ENCODE data around the gene PTPN23.
A peak's percentile ranks its signal among the peaks of the same experiment; 100 is the strongest.

PTPN23 gene

GRCh38 chr3:47380026-47380600 is 708 bp upstream of the PTPN23 start:
- H3K27ac Mint-ChIP-seq = peak overlapping the region; percentile 98
- intact Hi-C loops (cut with micrococcal nuclease) = loop anchor here (2.0 to 10.0 kb wide), 3 partner anchors 33 to 405 kb away; partner anchors contain the start of genes KIF9, KLHL18 and SMARCC1
- peaks cover 68% of the 10 kb centered on the region for H3K4me1 Mint-ChIP-seq (ENCODE audit: low read depth)

DNA sequence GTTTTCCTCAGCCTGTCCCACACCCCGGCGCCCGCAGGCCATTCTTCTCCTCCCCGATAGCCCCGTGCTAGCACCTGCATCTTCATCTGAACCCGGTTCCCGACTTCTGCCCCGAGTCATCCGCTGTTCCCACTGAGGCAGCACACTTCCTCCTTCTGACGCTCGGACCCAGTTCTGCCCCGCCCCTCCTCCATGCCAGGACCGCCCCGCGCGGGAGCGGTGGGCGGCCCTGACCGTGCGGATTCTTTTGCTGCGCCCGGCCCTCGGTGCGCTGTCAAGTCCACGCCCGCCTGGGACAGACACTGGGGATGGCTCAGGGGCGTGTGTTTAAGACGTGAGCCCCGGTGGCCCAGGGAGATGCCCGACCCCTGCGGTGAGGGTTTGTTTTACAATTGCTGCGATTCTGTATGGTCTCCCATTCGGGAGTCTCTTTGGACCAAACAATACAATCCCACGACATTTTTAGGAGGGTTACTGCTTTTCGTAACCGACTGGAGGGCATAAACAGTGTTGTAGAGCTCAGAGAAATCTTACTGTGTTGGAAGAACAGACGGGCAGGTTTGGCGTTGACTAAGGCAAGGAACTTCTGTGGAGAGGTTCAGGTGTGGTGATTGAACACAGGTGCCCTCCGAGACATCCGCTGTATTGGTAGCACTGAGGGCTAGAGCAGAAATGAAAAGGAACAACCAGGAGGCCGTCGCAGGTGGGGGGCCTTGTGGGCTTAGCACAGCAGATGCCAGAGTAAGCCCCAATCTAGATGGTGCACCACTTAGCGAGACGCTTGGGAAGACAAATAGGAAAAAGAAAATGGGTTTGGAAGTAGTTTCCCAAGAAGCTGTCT is 716 bp downstream of the PTPN23 start:
- no peaks in the 10 kb centered on the region for H3K9me3 Mint-ChIP-seq
- H3K27me3 Mint-ChIP-seq = no peaks in the 10 kb centered on the region
- intact Hi-C loops (cut with micrococcal nuclease) = loop anchor here (2.0 to 10.0 kb wide), 3 partner anchors 35 to 403 kb away; partner anchors contain the start of genes KIF9, KLHL18 and SMARCC1
- peaks cover 74% of the 10 kb centered on the region for H3K4me1 Mint-ChIP-seq (ENCODE audit: low read depth)
- peak overlapping the region; percentile 86 for H3K4me3 Mint-ChIP-seq
- peaks cover 60% of the 10 kb centered on the region for H3K36me3 Mint-ChIP-seq (ENCODE audit: low read depth)
- peak overlapping the region; percentile 98 for H3K27ac Mint-ChIP-seq

More at GRCh38 chr3:47380026-47380600, 708 bp upstream of the PTPN23 start:
- Mint-ChIP-seq H3K27me3 (no peaks in the 10 kb centered on the region), H3K4me3 (peak overlapping the region; percentile 86), H3K9me3 (no peaks in the 10 kb centered on the region), H3K36me3 (ENCODE audit: low read depth) (peaks cover 46% of the 10 kb centered on the region)

DNA sequence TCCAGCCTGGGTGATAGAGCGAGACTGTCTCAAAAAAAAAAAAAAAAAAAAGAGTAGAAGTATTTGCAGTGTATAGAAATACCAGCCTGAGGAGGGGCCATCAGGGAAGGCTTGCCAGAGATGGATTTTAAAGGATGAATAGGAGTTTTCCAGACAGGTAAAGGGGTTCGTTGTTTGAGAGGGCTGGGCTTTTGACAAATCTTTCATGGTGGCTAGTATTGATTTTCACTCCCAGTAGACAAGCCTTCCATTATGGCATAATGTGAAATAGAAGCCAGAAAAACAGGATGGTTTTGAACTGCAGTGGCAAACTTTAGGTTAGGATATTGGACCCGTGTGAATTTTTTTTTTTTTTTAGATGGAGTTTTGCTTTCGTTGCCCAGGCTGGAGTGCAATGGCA is 3.6 kb downstream of the PTPN23 start:
- intact Hi-C loops (cut with micrococcal nuclease) = loop anchor here (10.0 kb wide), 1 partner anchor 400 kb away; the partner anchor contains the start of gene SMARCC1
- Mint-ChIP-seq H3K4me3 (no peak overlapping the region), H3K27me3 (no peaks in the 10 kb centered on the region), H3K9me3 (no peaks in the 10 kb centered on the region), H3K36me3 (ENCODE audit: low read depth) (peaks cover 87% of the 10 kb centered on the region), H3K4me1 (ENCODE audit: low read depth) (peaks cover 55% of the 10 kb centered on the region), H3K27ac (no peak overlapping the region)

GRCh38 chr3:47385007-47385406 is 4.2 kb downstream of the PTPN23 start:
- H3K36me3 Mint-ChIP-seq (ENCODE audit: low read depth) = peaks cover 87% of the 10 kb centered on the region
- H3K4me1 Mint-ChIP-seq (ENCODE audit: low read depth) = peaks cover 49% of the 10 kb centered on the region
- no peak overlapping the region for H3K27ac Mint-ChIP-seq
- no peaks in the 10 kb centered on the region for H3K27me3 Mint-ChIP-seq
- no peak overlapping the region for H3K4me3 Mint-ChIP-seq
- intact Hi-C loops (cut with micrococcal nuclease) = loop anchor here (10.0 kb wide), 1 partner anchor 400 kb away; the partner anchor contains the start of gene SMARCC1
- no peaks in the 10 kb centered on the region for H3K9me3 Mint-ChIP-seq

GRCh38 chr3:47385796-47386195 is 5.0 kb downstream of the PTPN23 start:
- Mint-ChIP-seq H3K4me3 (no peak overlapping the region), H3K27ac (peak overlapping the region; percentile 5), H3K36me3 (ENCODE audit: low read depth) (peaks cover 86% of the 10 kb centered on the region), H3K27me3 (no peaks in the 10 kb centered on the region), H3K9me3 (no peaks in the 10 kb centered on the region), H3K4me1 (ENCODE audit: low read depth) (peaks cover 43% of the 10 kb centered on the region)
- intact Hi-C loops (cut with micrococcal nuclease) = loop anchor here (10.0 kb wide), 1 partner anchor 399 kb away; the partner anchor contains the start of gene SMARCC1

GRCh38 chr3:47392933-47393332 is 12.1 kb downstream of the PTPN23 start:
- intact Hi-C loops (cut with micrococcal nuclease) = no loop called here
- Mint-ChIP-seq H3K4me3 (no peak overlapping the region), H3K4me1 (ENCODE audit: low read depth) (peaks cover 13% of the 10 kb centered on the region), H3K9me3 (no peaks in the 10 kb centered on the region), H3K27me3 (no peaks in the 10 kb centered on the region), H3K27ac (no peak overlapping the region), H3K36me3 (ENCODE audit: low read depth) (peaks cover 70% of the 10 kb centered on the region)

DNA sequence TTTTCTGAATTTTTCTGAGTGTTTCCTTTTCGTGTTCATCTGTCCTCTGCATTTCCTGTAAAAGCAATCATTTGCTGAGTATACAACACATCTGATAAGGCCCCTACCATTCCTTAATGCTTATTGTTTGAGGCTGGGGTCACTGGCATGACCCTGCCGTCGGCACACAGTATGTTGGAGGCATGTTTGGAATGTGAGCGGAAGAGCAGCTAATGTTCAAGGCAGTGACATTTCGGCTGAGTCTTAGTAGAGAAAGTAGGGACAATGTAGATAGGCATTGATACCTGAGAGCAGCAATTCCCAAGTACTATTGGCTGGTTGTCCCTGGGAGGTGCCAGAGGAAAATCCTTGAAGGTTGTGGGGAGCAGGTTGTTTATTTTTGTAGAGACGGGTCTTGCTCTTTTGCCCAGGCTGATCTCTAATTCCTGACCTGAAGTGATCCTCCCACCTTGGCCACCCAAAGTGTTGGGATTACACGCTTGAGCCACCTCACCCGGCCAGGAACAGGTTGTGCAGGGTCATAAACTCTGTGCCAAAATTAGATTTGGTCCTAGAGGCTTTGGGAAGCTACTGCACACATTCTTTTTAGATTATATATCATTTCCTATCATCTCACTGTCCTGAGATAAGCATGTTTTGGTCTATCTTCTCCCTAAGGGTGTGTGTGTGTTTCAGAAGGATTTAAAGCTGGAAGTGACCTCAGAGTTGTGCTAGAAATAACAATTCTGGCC is 13.5 kb downstream of the PTPN23 start:
- Mint-ChIP-seq H3K9me3 (no peaks in the 10 kb centered on the region), H3K4me1 (ENCODE audit: low read depth) (peaks cover 23% of the 10 kb centered on the region), H3K27ac (no peak overlapping the region), H3K27me3 (no peaks in the 10 kb centered on the region), H3K36me3 (ENCODE audit: low read depth) (peaks cover 70% of the 10 kb centered on the region), H3K4me3 (no peak overlapping the region)
- intact Hi-C loops (cut with micrococcal nuclease) = no loop called here

DNA sequence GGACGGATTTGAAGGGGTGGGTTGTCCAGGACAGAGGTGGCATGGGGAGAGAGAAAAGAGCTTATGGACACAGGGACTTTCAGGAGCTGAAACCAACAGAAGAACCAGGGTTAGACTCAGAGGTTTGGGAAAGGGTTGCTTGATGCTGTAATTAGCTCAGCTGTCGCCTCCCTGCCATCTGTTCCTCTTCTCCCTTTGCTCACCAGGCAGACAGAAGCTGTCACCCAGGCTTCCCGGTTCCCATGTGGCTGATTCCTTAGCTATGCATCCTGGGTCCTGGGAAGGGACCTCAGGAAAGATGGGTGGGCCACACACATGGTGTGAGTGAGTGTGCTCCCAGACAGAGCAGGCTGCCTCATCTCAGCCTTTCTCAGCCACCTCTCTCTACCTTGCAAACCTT is 14.1 kb downstream of the PTPN23 start:
- no peak overlapping the region for H3K27ac Mint-ChIP-seq
- peaks cover 74% of the 10 kb centered on the region for H3K36me3 Mint-ChIP-seq (ENCODE audit: low read depth)
- no peaks in the 10 kb centered on the region for H3K27me3 Mint-ChIP-seq
- intact Hi-C loops (cut with micrococcal nuclease) = no loop called here
- no peak overlapping the region for H3K4me3 Mint-ChIP-seq
- no peaks in the 10 kb centered on the region for H3K9me3 Mint-ChIP-seq
- peaks cover 28% of the 10 kb centered on the region for H3K4me1 Mint-ChIP-seq (ENCODE audit: low read depth)

DNA sequence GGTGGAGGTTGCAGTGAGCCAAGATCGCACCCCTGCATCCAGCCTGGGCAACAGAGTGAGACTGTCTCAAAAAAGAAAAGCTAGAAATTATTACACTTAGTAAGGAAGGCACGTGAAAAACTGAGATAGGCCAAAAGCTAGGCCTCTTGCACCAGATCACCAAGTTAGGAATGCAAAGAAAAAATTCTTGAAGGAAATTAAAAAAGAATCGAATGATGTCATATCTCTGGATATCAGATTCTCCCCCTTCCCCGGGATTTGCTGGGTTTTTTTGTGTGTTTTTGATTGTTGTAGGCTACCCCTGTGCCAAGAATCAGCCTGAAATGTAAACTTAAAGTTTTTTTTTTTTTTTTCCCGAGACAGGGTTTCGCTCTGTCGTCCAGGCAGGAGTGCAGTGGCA is 17.4 kb downstream of the PTPN23 start:
- intact Hi-C loops (cut with micrococcal nuclease) = no loop called here
- Mint-ChIP-seq H3K27ac (no peak overlapping the region), H3K36me3 (ENCODE audit: low read depth) (peaks cover 82% of the 10 kb centered on the region), H3K4me1 (ENCODE audit: low read depth) (peaks cover 30% of the 10 kb centered on the region), H3K27me3 (no peaks in the 10 kb centered on the region), H3K4me3 (no peak overlapping the region), H3K9me3 (no peaks in the 10 kb centered on the region)

DNA sequence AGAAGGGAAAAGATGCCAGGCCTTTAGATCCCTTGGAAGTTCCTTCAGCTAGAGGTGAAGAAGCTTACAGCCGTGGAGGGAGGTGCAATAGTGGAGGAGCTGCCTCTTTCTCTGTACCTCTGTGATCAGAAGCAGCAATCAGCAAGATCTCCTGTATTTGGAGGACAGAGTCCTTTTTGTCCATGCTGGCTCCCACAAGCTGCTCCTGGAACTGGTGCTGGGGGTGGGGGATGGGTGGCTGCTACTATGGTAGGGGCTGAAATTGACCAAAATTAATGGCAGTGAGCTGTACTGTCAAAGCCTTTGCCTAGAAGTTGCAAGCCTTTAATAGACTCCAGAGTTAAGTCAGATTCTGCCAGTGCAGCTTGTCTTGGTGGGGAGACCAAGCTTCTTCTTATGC is 18.2 kb downstream of the PTPN23 start:
- no peak overlapping the region for H3K27ac Mint-ChIP-seq
- peaks cover 83% of the 10 kb centered on the region for H3K36me3 Mint-ChIP-seq (ENCODE audit: low read depth)
- intact Hi-C loops (cut with micrococcal nuclease) = no loop called here
- no peak overlapping the region for H3K4me3 Mint-ChIP-seq
- no peaks in the 10 kb centered on the region for H3K9me3 Mint-ChIP-seq
- H3K4me1 Mint-ChIP-seq (ENCODE audit: low read depth) = peaks cover 28% of the 10 kb centered on the region
- no peaks in the 10 kb centered on the region for H3K27me3 Mint-ChIP-seq

- no peak overlapping the region for H3K4me3 Mint-ChIP-seq
- H3K9me3 Mint-ChIP-seq = no peaks in the 10 kb centered on the region
- peaks cover 21% of the 10 kb centered on the region for H3K4me1 Mint-ChIP-seq (ENCODE audit: low read depth)
- H3K27ac Mint-ChIP-seq = no peak overlapping the region
- intact Hi-C loops (cut with micrococcal nuclease) = no loop called here
- peaks cover 82% of the 10 kb centered on the region for H3K36me3 Mint-ChIP-seq (ENCODE audit: low read depth)
- no peaks in the 10 kb centered on the region for H3K27me3 Mint-ChIP-seq
Observed at GRCh38 chr3:47399531-47400270, 18.9 kb downstream of the PTPN23 start.

DNA sequence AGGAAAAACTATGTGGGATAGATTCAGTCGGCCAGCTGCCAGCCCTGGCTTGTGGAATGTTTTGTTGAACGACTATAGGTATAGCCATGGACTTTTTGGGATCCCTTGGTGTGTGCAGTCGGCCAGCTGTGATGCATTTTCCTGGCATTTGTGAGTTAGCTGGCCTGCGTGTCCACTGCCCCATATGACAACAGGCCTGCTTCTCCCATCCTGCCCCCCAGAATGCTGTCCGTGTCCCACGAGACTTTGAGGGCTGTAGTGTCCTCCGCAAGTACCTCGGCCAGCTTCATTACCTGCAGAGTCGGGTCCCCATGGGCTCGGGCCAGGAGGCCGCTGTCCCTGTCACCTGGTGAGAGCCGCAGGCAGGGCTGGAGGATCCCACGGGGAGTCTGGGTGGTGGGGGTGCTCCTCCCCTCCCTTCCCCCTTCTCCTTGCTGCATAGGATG is 23.6 kb downstream of the PTPN23 start:
- no peak overlapping the region for H3K27ac Mint-ChIP-seq
- H3K4me1 Mint-ChIP-seq (ENCODE audit: low read depth) = peaks cover 26% of the 10 kb centered on the region
- no peaks in the 10 kb centered on the region for H3K27me3 Mint-ChIP-seq
- intact Hi-C loops (cut with micrococcal nuclease) = no loop called here
- H3K36me3 Mint-ChIP-seq (ENCODE audit: low read depth) = peaks cover 90% of the 10 kb centered on the region
- H3K9me3 Mint-ChIP-seq = no peaks in the 10 kb centered on the region
- H3K4me3 Mint-ChIP-seq = no peak overlapping the region
